AML-193 (cell line): ENCODE data around the gene MARK1.
"Not testable (repeated sequence)": the region's sequence is repeated elsewhere in the genome, so short reads cannot be mapped to it uniquely, and the experiment has no call there.

Experiments used
- DNase-seq, 2 experiments: peaks; one replicate each; lab custom pipeline; 2025; lab: John Stamatoyannopoulos, UW

MARK1 gene

DNA sequence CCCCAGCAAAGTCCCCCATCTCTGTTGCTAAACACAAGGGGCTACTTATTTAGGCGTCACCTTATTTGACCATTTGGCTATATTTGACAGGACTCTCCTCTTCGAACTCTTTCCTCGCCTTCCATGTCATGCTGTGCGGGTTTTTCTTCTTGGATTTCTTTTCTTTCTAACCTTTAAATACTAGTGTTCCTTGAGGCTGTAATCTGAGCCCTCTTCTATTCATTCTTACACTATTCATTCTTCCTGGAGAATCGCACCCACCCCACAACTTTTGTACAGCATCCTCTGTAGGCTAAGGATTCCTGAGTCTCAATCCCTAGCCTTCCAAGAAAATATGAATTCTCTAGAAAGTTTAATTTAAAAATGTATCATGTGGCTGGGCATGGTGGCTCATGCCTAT, 100.5 kb downstream of the MARK1 start:
- DNase-seq = no peak

DNA sequence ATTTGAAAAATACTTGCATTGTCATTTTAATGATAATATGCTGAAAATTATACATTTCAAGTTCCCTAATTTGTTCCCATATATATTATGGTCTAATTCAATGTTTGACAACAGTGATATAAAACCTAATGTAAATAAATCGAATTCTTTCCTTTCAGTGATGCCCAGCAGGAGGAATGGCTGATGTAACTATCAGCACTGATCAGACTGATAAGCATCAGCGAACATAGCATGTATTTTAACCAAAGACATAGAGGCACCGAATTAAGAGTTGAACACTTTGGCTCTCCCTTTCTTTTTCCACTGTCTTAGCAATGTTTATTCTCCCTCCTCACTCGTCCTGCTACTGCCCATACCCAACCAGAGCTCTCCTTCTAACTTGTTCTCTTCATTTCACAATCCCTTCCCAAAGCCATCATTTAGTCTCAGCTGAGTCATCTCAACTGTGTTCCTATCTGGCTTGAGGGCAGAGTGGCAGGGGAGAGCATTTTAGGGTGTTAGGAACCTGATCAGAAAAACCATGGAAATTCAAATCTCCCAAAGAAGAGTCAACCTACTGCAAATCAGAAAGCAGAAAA, 103.4 kb downstream of the MARK1 start:
- no peak for DNase-seq

DNA sequence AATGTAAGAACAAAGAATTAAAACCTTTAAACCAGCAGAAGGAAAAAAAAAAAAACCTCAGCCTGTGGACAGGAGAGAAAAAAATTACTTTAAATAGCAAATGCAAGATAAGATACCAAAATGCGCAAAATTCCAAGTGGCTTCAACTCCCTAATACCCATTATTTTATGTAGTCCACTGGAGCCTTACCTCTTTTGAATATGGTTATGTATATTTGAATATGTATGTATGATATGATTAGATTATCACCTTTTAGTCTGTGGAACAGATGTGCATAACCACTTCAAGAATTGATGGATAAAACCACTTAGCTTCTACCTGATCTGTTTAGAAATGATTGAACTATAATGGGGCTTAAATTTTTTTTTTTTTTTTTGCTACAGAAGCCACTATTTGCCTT, 109.8 kb downstream of the MARK1 start:
- no peak for DNase-seq

DNA sequence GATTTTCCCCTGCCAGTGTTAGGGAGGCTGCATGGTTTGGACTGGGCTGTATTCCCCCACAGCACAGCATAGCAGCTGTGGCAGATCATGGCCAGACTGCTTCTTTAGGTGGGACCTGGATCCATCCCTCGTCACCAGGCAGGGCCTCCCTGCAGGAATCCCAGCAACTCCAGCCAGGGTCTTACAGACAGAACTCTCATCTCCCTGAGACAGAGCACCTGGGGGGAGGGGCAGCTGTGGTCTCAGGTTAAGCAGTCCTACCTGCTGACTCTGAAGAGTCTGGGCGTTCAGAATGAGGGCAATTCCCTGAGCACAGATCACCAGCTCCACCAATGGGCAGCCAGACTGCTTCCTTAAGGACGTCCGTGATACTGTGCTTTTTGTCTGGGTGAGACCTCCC, 114.3 kb downstream of the MARK1 start:
- no peak for DNase-seq

DNA sequence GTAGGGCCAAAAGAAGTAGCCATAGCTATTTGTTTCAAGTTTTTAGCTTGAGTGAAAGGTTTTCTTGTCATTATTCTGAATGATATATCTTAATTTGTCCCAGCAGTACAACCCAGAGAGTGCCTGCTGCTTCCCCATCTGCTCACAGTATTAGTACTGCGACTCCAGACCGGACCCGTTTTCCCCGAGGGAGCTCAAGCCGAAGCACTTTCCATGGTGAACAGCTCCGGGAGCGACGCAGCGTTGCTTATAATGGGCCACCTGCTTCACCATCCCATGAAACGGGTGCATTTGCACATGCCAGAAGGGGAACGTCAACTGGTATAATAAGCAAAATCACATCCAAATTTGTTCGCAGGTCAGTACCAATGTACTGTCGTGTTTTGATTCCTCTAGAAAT, 125.1 kb downstream of the MARK1 start:
- no peak for DNase-seq

DNA sequence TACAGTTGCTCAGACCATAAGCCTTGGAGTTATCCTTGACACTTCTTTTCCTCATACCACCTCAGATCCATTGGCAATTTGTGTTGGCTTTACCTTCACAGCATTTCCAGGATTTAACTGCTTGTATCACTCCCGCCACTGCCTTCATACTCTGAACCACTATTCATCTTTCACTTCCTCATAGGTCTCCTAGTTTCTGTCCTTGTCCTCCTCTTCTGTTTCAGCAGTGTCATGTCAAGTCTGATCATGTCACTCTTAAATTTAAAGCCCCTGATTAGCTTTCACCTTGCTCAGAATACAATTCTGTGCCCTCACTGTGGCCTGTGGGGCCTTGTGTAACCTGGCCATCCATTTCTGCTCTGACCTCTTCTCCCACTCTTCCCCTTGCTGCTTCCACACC, 127.6 kb downstream of the MARK1 start:
- no peak for DNase-seq

DNA sequence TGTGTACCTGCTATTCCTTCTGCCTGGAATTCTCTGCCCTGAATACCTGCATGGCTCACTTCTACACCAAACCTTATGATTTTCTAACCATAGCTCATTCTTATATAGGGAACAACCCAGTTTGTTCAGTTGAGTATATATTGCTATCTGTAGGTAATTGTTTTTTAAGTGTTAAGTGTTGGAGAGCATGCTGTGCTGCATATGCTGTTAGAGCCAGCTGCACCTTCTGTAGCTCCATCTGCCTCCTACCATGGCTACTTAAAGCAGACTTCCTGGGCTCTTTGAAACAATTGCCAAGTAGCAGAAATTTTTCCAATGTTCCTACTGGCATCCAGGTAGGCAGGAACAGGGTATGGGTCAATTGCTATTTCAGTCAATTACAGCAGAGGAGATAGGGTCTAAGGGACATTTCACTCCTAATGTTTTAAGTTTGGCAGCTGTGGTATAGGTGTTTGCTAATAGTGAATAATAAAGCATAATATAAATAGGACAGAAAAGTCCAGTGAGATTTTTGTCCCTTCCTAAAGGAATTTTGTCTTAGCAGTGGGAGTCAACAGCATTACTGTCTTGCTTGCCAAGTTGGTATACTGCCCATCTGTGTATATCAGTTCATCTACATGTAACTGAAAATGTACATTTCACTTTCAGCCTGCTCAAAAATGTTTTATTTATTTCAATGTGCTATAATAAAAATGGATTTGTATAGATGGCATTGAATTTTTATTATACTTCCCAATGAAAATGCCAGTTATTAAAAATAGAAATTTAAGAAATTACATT, 128.2 kb downstream of the MARK1 start:
- no peak for DNase-seq

DNA sequence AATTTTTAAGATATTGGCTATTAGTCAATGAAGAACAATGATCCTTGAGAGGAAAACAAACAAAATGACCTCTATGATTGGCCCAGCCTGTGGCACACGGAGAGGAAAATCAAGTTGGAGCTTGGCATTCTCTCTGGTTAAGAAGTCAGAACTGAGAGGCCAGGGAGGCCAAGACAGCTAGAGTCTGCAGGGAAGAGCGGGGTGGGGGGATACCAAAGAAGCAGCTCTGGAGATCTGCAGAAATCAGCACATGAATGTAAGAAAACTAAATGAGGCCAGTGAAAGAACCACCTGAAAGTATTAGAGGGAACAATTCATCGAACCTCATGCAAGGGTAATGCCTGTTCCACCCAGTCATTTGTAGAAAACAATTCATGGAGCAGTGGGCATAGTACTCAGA, 138.4 kb downstream of the MARK1 start:
- DNase-seq = no peak

DNA sequence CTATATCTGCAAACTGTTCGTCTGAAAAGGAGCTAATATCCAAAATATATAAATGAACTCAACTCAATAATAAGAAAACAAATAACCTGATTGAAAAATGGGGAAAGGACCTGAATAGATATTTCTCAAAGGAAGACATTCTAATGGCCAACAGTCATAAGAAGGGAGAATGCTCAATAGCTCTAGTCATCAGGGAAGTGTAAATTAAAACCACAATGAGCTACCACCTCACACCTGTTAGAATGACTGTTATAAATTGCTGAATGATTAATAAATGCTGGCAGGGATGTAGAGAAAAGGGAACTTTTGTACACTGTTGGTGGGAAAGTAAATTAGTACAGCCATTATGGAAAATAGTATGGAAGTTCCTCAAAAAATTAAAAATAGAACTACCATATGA, 141.1 kb downstream of the MARK1 start:
- no peak for DNase-seq

DNA sequence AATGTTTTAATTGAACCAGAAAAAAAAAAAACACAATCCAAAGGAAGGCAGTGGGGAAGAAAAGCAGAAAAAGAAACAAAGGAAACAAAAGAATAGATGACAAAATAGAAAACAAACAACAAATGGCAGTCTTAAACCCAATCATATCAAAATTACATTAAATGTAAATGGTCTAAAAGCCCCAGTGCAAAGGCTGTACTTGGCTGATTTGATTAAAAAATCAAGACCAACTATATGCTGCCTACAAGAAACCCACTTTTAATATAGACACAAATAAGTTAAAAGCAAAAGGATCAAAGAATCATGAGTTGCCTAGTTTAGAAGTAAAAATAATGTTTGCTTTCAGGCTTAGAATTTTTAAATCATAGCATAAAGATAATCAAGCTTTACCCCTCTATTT, 142.4 kb downstream of the MARK1 start:
- DNase-seq = no peak

DNA sequence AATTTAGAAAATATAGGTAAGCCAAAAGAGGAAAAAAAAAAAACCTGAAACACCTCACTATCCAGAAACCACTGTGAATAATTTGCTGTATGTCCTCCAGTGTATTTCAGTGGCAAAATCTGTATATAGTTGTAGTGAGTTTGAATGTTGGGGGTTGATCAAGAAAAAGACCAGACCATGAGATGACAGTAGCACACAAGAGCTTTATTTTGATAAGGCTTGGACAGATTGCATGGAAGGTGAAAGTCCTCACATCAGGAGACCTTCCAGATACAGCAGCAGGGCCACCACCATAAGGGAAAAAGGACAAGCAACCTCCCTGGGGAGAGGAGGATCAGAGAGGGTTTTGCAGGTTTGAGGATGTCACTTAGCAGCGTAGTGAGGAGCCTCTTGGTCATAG, 146.0 kb downstream of the MARK1 start:
- no peak for DNase-seq

DNA sequence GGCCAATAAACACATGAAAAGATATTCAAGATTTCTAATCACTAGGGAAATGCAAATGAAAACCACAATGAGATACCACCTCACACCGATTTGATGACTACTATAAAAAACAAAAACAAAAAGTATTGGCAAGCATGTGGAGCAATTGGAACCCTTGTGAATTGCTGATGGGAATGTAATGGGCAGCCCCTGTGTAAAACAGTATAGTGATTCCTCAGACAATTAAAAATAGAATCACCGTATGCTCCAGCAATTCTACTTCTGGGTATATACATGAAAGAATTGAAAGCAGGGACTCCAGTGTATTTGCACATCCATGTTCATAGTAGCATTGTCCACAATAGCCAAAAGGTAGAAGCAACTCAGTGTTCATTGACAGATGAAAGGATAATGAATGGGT, 149.3 kb downstream of the MARK1 start:
- DNase-seq = no peak

DNA sequence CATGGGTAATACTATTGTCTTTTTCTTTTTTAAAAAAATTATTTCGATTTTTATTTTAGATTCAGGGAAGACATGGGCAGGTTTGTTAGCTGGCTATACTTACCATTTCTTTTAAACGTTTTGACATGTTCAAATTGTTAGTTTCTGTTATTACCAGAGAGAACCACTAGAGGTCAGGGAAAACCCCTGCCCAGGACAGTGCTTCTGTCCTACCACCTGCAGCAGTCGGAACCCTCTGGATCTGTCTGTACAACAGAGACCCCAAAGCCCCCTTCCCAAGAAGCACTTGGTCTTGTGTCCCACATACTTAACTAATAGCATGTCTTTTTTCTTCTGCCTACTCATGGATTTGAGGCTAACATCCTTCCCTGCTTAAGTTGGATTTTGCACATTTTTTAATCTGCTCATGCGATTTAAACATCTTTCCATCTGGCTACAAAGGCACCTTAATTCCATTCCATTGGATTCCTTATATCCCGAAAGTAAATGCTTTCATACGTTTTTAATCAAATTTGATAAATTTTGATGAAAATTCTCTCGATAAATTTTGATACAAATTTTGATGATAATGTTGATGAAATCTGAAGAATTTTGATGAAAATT, 152.2 kb downstream of the MARK1 start:
- DNase-seq = peak; percentile 24 to 55

DNA sequence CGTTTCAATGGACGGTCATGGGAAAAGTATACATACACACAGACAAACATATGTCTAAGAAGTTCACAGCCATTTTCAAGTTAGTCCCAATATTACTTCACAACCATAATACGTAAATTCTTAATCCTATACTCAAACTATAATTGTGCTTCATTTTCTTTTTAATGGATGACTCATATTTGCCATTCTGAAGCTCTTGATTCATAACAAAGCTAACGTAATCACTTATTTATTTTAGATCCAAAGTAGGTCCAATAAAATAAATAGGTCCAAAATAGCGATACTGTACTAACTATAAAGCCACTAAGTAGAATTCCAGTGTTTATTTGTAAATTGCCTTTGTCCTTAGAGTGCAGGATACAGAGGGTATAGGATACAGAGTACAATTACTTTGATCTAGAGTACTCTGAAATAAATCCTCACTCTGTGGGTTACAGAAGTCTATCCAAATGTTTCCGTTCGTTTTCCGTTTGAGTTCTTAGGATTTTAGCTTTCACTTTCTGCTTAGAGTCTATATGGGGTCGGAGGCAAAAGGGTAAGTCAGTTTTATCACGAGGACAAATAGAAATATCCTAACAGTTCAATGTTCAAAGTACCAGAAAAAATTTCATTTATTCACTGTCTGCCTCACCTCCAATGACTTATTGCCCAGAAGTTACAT, 153.4 kb downstream of the MARK1 start:
- no peak for DNase-seq

DNA sequence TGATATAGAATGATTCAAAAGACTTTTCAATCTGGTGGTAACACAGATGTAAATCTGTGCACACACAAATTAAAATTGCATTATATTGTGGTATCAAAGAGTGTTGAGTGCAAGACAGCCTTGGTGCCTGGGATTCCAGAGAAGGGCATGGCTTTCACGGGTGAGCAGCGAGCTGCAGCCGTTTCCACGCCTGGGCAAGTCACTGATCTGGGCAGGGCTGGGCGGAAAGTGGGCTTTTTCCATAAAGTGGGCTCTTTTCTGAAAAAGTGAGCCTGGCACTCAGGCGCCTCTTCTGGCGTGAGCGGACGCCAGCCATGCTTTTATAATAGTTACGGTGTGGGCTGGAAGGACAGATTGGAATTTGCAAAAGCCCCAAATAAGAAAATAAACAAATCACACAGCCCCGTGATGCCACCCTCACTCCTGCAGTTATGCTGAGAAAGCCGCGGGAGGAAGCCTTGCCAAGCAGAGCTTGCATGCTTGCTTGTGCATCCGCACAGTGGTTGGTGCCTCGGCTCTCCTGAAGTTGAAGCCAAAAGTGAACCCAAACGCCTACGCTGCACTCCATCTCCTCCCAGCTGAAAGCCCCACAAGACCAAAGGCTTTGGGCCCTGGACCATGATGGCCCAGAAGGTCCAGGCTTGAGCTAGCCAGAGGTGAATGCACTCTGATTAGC, 155.1 kb downstream of the MARK1 start:
- DNase-seq = no peak

DNA sequence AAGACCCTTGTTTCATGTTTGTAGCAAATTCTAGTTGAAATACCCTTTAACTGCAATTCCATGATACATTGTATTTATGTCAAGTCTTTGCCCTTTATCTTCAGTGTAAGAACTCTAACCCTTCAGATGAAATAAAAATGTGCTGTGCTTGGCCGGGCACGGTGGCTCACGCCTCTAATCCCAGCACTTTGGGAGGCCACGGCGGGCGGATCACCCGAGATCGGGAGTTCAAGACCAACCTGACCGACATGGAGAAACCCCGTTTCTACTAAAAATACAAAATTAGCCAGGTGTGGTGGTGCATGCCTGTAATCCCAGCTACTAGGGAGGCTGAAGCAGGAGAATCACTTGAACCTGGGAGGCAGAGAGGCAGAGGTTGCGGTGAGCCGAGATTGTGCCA, 155.8 kb downstream of the MARK1 start:
- not testable (repeated sequence) for DNase-seq

DNA sequence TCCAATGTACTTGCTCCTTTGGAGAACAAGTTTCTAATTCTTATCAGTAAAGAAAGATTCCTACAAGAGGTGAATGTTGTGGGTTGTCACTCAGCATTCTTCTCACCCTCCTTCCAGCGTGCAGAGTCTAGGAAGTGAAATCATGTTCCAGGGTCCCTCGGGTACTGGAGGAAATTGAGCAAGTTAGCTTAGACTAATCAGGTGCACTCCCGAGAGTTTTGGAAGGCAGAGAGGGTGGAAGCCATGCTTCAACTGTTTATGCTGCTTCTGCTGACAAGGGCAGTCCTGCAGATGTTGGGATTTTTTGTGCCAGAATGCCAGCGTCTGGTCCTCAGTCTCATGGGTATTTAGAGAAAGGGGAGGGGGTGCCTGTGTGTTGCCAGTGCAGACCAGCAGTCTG, 157.0 kb downstream of the MARK1 start:
- peak in 1 of 2 experiments; percentile 4 for DNase-seq

DNA sequence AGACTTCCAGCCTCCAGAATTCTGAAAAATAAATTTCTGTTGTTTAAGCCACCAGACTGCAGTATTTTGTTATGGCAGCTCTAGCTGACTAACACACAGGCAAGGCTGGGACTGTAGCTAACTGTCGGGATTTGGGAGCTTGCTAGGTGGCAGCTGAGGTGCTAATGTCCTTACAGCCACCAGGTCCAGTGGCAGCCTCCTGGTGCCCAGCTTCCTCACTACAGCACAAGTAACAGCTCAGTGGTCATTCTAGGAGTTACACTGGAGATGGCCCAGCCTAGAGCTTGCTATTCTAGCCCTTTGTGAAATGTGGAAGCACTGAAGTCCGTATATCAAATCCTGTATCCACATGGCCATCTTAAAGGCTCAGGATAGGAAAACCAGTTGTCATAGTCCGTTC, 157.9 kb downstream of the MARK1 start:
- DNase-seq = peak in 1 of 2 experiments; percentile 1

DNA sequence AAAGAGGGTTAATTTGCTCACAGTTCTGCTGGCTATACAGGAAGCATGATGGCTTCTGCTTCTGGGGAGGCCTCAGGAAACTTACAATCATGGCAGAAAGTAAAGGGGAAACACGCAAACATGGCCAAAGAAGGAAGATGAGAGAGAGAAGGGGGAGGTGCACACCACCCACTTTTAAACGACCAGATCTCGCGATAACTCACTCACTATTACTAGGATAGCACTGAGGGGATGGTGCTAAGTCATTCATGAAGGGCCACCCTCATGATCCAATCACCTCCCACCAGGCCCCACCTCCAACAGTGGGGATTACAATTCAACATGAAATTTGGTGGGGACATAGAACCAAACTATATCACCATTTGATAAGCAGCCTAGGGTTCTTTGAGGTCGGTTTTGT, 159.9 kb downstream of the MARK1 start:
- DNase-seq = no peak

DNA sequence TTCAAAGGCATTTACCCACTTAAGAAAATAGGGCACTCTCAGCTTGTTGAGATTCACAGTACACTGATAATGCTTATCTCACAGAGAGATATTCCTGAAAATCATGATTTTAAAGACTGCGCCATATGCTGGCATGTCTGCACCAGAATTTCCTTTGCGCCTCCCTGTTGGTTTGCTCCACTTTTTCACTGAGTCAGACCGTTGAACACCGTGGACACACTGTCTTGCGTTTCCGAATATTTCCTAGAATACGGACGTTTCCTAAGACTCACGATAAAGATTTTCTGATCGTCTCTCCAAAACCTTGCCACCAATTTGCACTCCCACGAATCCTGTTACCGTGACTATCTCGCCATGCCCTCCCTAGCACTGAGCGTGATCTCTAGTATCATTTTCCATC, 161.7 kb downstream of the MARK1 start:
- DNase-seq = no peak

DNA sequence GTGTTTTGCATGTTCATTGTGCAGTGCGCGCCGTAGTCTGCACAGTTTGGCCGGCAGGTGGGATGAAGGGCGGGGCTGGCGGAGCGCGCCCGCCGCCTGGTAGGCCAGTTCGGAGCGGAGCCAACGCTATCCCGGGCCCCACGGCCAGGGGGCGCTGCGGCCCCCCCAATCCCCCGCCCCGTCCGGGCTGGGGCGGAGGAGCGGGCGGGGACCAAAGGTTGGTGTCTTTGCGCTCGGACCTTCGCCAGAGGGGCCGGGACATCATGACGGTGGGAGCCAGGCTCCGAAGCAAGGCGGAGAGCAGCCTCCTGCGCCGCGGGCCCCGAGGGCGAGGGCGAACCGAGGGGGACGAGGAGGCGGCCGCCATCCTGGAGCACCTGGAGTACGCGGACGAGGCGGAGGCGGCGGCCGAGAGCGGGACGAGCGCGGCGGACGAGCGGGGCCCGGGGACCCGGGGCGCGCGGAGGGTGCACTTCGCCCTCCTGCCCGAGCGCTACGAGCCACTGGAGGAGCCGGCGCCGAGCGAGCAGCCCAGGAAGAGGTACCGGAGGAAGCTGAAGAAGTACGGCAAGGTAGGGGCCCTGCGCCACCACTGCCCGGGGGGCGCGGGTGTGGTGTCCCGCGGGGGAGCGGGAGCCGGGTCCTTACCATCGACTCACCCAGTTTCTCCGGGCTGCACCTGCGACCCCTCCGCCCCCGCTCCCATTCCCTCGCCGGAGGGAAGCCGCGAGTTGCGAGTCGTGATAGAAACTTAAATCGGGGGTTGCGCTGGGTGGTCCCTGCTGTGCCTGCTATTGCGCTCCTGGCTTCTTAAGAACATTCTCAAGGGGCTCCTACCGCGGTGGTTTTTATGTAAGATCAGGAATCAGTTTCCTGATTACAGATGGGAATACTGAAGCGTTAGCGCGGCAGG, 162.5 kb downstream of the MARK1 start, which contains the start of gene C1orf115:
C1orf115 (plus strand) TSS at position 224 of the 913 bp plus-strand sequence; CDS start at position 264, 40 bp downstream.
- no peak for DNase-seq
